KOPT-K1 (cell line): ENCODE data around the gene NXPH2.

Experiments used
- H3K27ac ChIP-seq: fragments of 200-600 bp; sonication (generic); 2 replicates; pipeline ENCODE4 v1.5.1; 2016; ENCODE audit warnings: antibody characterized with exemption, mild to moderate bottlenecking, low read depth, low read length; ENCODE audit not compliant: poor library complexity, severe bottlenecking
- H3K36me3 ChIP-seq: fragments of 200-600 bp; sonication (generic); 2 replicates; pipeline ENCODE4 v1.5.1; 2017; ENCODE audit warnings: antibody characterized with exemption, mild to moderate bottlenecking, low read length, moderate library complexity; ENCODE audit not compliant: insufficient read depth
- H3K9me3 ChIP-seq: fragments of 200-600 bp; sonication (generic); 2 replicates; pipeline ENCODE4 v1.5.1; 2017; ENCODE audit warnings: antibody characterized with exemption, low read length, mild to moderate bottlenecking; ENCODE audit not compliant: insufficient read depth, poor library complexity, severe bottlenecking

The NXPH2 gene

GRCh38 chr2:138779781-138780445 lies at the start of gene NXPH2:
NXPH2 (minus strand) TSS chr2:138780390; CDS start chr2:138780241, 149 bp downstream.
- no peak within 1 kb of the TSS for H3K27ac ChIP-seq
- no peaks in the 10 kb centered on the region for H3K9me3 ChIP-seq
- H3K36me3 ChIP-seq = no peaks in the 10 kb centered on the region

GRCh38 chr2:138829326-138829919 lies 49.2 kb upstream of the NXPH2 start:
- H3K9me3 ChIP-seq = no peaks in the 10 kb centered on the region
- no peak overlapping the region for H3K27ac ChIP-seq
- no peaks in the 10 kb centered on the region for H3K36me3 ChIP-seq

GRCh38 chr2:138827426-138828054 lies 47.4 kb upstream of the NXPH2 start:
- Histone ChIP-seq H3K9me3 (no peaks in the 10 kb centered on the region), H3K27ac (no peak overlapping the region), H3K36me3 (no peaks in the 10 kb centered on the region)

- H3K27ac ChIP-seq = no peak overlapping the region
- H3K36me3 ChIP-seq = no peaks in the 10 kb centered on the region
- H3K9me3 ChIP-seq = no peaks in the 10 kb centered on the region
Measured at GRCh38 chr2:138823666-138824065, 43.5 kb upstream of the NXPH2 start.

GRCh38 chr2:138819964-138820363 lies 39.8 kb upstream of the NXPH2 start:
- H3K27ac ChIP-seq = no peak overlapping the region
- no peaks in the 10 kb centered on the region for H3K36me3 ChIP-seq

GRCh38 chr2:138818556-138818955 lies 38.4 kb upstream of the NXPH2 start:
- no peak overlapping the region for H3K27ac ChIP-seq
- H3K36me3 ChIP-seq = no peaks in the 10 kb centered on the region
- H3K9me3 ChIP-seq = no peaks in the 10 kb centered on the region

More at GRCh38 chr2:138819964-138820363, 39.8 kb upstream of the NXPH2 start:
- H3K9me3 ChIP-seq = no peaks in the 10 kb centered on the region

- Histone ChIP-seq H3K27ac (no peak overlapping the region), H3K36me3 (no peaks in the 10 kb centered on the region), H3K9me3 (no peaks in the 10 kb centered on the region)
Measured at GRCh38 chr2:138814123-138814898, 34.1 kb upstream of the NXPH2 start.

GRCh38 chr2:138811431-138811830 lies 31.2 kb upstream of the NXPH2 start:
- Histone ChIP-seq H3K9me3 (no peaks in the 10 kb centered on the region), H3K27ac (no peak overlapping the region), H3K36me3 (no peaks in the 10 kb centered on the region)

- Histone ChIP-seq H3K36me3 (no peaks in the 10 kb centered on the region), H3K27ac (no peak overlapping the region), H3K9me3 (no peaks in the 10 kb centered on the region)
Measured at GRCh38 chr2:138794724-138795123, 14.5 kb upstream of the NXPH2 start.

GRCh38 chr2:138787053-138787666 lies 7.0 kb upstream of the NXPH2 start:
- Histone ChIP-seq H3K9me3 (no peaks in the 10 kb centered on the region), H3K36me3 (no peaks in the 10 kb centered on the region), H3K27ac (no peak overlapping the region)

- H3K27ac ChIP-seq = no peak overlapping the region
- no peaks in the 10 kb centered on the region for H3K9me3 ChIP-seq
- no peaks in the 10 kb centered on the region for H3K36me3 ChIP-seq
Measured at GRCh38 chr2:138782383-138782782, 2.2 kb upstream of the NXPH2 start.

- no peak overlapping the region for H3K27ac ChIP-seq
- H3K9me3 ChIP-seq = no peaks in the 10 kb centered on the region
- H3K36me3 ChIP-seq = no peaks in the 10 kb centered on the region
Measured at GRCh38 chr2:138780908-138781307, 718 bp upstream of the NXPH2 start.

GRCh38 chr2:138780446-138780880 lies 273 bp upstream of the NXPH2 start:
- H3K27ac ChIP-seq = no peak overlapping the region
- H3K36me3 ChIP-seq = no peaks in the 10 kb centered on the region
- H3K9me3 ChIP-seq = no peaks in the 10 kb centered on the region

GRCh38 chr2:138779406-138779780 lies 797 bp downstream of the NXPH2 start:
- no peaks in the 10 kb centered on the region for H3K36me3 ChIP-seq
- H3K9me3 ChIP-seq = no peaks in the 10 kb centered on the region
- H3K27ac ChIP-seq = no peak overlapping the region

GRCh38 chr2:138777996-138778395 lies 2.2 kb downstream of the NXPH2 start:
- Histone ChIP-seq H3K27ac (no peak overlapping the region), H3K9me3 (no peaks in the 10 kb centered on the region), H3K36me3 (no peaks in the 10 kb centered on the region)
